ENCODE results near the gene VTI1A.

- TF ChIP-seq EZH2phosphoT487 (IDR thresholded peaks at IDR 0.05; ENCODE audit: low read length) (no peak), EZH2 (optimal IDR thresholded peaks at IDR 0.05; ENCODE audit: low read depth, low read length) (no peak)
- TF ChIP-seq, protein P1, sequence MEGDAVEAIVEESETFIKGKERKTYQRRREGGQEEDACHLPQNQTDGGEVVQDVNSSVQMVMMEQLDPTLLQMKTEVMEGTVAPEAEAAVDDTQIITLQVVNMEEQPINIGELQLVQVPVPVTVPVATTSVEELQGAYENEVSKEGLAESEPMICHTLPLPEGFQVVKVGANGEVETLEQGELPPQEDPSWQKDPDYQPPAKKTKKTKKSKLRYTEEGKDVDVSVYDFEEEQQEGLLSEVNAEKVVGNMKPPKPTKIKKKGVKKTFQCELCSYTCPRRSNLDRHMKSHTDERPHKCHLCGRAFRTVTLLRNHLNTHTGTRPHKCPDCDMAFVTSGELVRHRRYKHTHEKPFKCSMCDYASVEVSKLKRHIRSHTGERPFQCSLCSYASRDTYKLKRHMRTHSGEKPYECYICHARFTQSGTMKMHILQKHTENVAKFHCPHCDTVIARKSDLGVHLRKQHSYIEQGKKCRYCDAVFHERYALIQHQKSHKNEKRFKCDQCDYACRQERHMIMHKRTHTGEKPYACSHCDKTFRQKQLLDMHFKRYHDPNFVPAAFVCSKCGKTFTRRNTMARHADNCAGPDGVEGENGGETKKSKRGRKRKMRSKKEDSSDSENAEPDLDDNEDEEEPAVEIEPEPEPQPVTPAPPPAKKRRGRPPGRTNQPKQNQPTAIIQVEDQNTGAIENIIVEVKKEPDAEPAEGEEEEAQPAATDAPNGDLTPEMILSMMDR (IDR thresholded peaks at IDR 0.05; ENCODE audit: low read length), result no peak
Observed at GRCh38 chr10:112536663-112537062, 89.6 kb downstream of the VTI1A start.
